Measurements from ENCODE around the gene NODAL. TPM values are rescaled to one million over a fixed set of nuclear protein-coding genes. Genes with fewer than 3 reads are reported as not detected.

Gene NODAL
- total and polyA plus RNA-seq, 5 donors from 2014 or later: 0.09 to 0.22 (median 0.17) TPM; not detected in 2

DNA sequence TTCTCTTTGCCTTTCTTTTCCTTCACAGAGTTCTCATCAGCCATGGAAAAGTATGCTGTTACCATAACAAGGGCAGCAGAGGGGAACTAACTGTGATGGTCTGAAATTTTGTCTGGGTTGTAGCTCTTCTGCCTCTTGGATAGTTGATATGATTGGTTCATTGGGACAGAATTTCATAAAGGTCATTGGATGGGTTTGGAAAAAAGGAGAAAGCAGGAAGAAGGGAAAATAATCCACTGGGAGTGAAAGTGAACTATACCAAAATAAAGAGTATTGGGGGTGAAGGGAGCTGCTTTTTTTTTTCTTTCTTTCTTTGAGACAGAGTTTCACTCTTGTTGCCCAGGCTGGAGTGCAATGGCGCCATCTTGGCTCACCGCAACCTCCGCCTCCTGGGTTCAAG, 31.7 kb downstream of the NODAL start:
- no peaks in the 10 kb centered on the region for H3K36me3 ChIP-seq (ENCODE audit: control insufficient read depth, insufficient read depth, low read length)
- no peaks in the 10 kb centered on the region for H3K9me3 ChIP-seq (ENCODE audit: control insufficient read depth in 2 of 2, low read length in 2 of 2)
- peak overlapping the region in 3 of 4 donors; percentile 31 to 65 (median 44) for H3K4me3 Mint-ChIP-seq
- peaks cover 53% of the 10 kb centered on the region for H3K4me1 ChIP-seq (ENCODE audit: control insufficient read depth, insufficient read depth, low read length, poor library complexity, severe bottlenecking)
- ATAC-seq (ENCODE audit: low read depth in 2 of 2) (no peak), DNase-seq (no peak)
- no peaks in the 10 kb centered on the region for H3K27me3 Mint-ChIP-seq
- H3K9me3 Mint-ChIP-seq: no peaks in the 10 kb centered on the region
- no peak overlapping the region for H3K27ac ChIP-seq (ENCODE audit: insufficient read depth, low read length, poor library complexity, severe bottlenecking)
- H3K36me3 Mint-ChIP-seq: peaks cover 27% of the 10 kb centered on the region
- H3K27ac Mint-ChIP-seq: peak overlapping the region; percentile 42 to 73 (median 63)
- H3K4me3 ChIP-seq (ENCODE audit: low read depth, low read length): no peak overlapping the region
- peaks cover 50 to 82% (median 64%) of the 10 kb centered on the region in 4 donors for H3K4me1 Mint-ChIP-seq
- H3K27me3 ChIP-seq (ENCODE audit: control insufficient read depth, insufficient read depth, low read length): no peaks in the 10 kb centered on the region

- H3K4me1 Mint-ChIP-seq: peaks cover 23 to 63% (median 42%) of the 10 kb centered on the region in 4 donors
- no peaks in the 10 kb centered on the region for H3K27me3 Mint-ChIP-seq
- H3K4me3 Mint-ChIP-seq: peak overlapping the region; percentile 91 to 99 (median 98)
- Histone ChIP-seq H3K27ac (ENCODE audit: insufficient read depth, low read length, poor library complexity, severe bottlenecking) (peak overlapping the region; percentile 92), H3K9me3 (ENCODE audit: control insufficient read depth in 2 of 2, low read length in 2 of 2) (no peaks in the 10 kb centered on the region), H3K27me3 (ENCODE audit: control insufficient read depth, insufficient read depth, low read length) (no peaks in the 10 kb centered on the region), H3K4me3 (ENCODE audit: low read depth, low read length) (peak overlapping the region; percentile 91), H3K36me3 (ENCODE audit: control insufficient read depth, insufficient read depth, low read length) (no peaks in the 10 kb centered on the region), H3K4me1 (ENCODE audit: control insufficient read depth, insufficient read depth, low read length, poor library complexity, severe bottlenecking) (peaks cover 39% of the 10 kb centered on the region)
- peak overlapping the region; percentile 92 to 99 (median 96) for H3K27ac Mint-ChIP-seq
- ATAC-seq (ENCODE audit: low read depth in 2 of 2): peak in 1 of 2 donors; percentile 16
- peak; percentile 13 to 79 (median 26) for DNase-seq
- H3K36me3 Mint-ChIP-seq: peaks cover 21% of the 10 kb centered on the region
- no peaks in the 10 kb centered on the region for H3K9me3 Mint-ChIP-seq
Measured at GRCh38 chr10:70405037-70405824, 36.2 kb downstream of the NODAL start.

DNA sequence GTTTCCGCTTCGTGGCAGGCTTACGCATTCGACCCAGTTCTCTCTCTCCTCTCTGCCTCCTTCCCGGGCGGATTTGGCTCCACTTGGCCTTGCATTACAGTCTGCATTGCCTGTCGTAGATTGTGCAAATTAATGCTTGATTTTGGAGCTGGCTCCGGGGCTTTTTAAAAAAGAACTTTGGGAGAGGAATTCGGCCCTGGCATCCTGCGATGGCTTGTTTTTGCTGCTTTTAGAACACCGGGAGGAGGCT, 36.8 kb downstream of the NODAL start:
- Mint-ChIP-seq H3K27ac (peak overlapping the region; percentile 92 to 99 (median 96)), H3K27me3 (no peaks in the 10 kb centered on the region), H3K4me3 (peak overlapping the region; percentile 91 to 99 (median 98)), H3K4me1 (peaks cover 23 to 58% (median 39%) of the 10 kb centered on the region in 4 donors), H3K36me3 (peaks cover 18% of the 10 kb centered on the region), H3K9me3 (no peaks in the 10 kb centered on the region)
- peak overlapping the region; percentile 91 for H3K4me3 ChIP-seq (ENCODE audit: low read depth, low read length)
- peak overlapping the region; percentile 92 for H3K27ac ChIP-seq (ENCODE audit: insufficient read depth, low read length, poor library complexity, severe bottlenecking)
- no peaks in the 10 kb centered on the region for H3K9me3 ChIP-seq (ENCODE audit: control insufficient read depth in 2 of 2, low read length in 2 of 2)
- DNase-seq (no peak), ATAC-seq (ENCODE audit: low read depth in 2 of 2) (no peak)
- H3K4me1 ChIP-seq (ENCODE audit: control insufficient read depth, insufficient read depth, low read length, poor library complexity, severe bottlenecking): peaks cover 39% of the 10 kb centered on the region
- H3K27me3 ChIP-seq (ENCODE audit: control insufficient read depth, insufficient read depth, low read length): no peaks in the 10 kb centered on the region
- H3K36me3 ChIP-seq (ENCODE audit: control insufficient read depth, insufficient read depth, low read length): no peaks in the 10 kb centered on the region

- peaks cover 15% of the 10 kb centered on the region for H3K36me3 Mint-ChIP-seq
- H3K27me3 ChIP-seq (ENCODE audit: control insufficient read depth, insufficient read depth, low read length): no peaks in the 10 kb centered on the region
- no peaks in the 10 kb centered on the region for H3K27me3 Mint-ChIP-seq
- peaks cover 39% of the 10 kb centered on the region for H3K4me1 ChIP-seq (ENCODE audit: control insufficient read depth, insufficient read depth, low read length, poor library complexity, severe bottlenecking)
- peak; percentile 96 to 97 for ATAC-seq (ENCODE audit: low read depth in 2 of 2)
- peak; percentile 97 to 98 (median 97) for DNase-seq
- H3K27ac Mint-ChIP-seq: peak within 1 kb of the TSS; percentile 92 to 99 (median 96)
- peaks cover 22 to 55% (median 36%) of the 10 kb centered on the region in 4 donors for H3K4me1 Mint-ChIP-seq
- H3K9me3 Mint-ChIP-seq: no peaks in the 10 kb centered on the region
- H3K4me3 Mint-ChIP-seq: peak within 1 kb of the TSS; percentile 91 to 99 (median 98)
- peak within 1 kb of the TSS; percentile 93 for H3K4me3 ChIP-seq (ENCODE audit: low read depth, low read length)
- H3K27ac ChIP-seq (ENCODE audit: insufficient read depth, low read length, poor library complexity, severe bottlenecking): peak within 1 kb of the TSS; percentile 92
- H3K9me3 ChIP-seq (ENCODE audit: control insufficient read depth in 2 of 2, low read length in 2 of 2): no peaks in the 10 kb centered on the region
- no peaks in the 10 kb centered on the region for H3K36me3 ChIP-seq (ENCODE audit: control insufficient read depth, insufficient read depth, low read length)
Measured at GRCh38 chr10:70404036-70404786, 37.3 kb downstream of the NODAL start, which contains the start of gene EIF4EBP2. Gene EIF4EBP2, plus strand, starts transcription at chr10:70404145. Its CDS starts 257 bp downstream, at chr10:70404402.

DNA sequence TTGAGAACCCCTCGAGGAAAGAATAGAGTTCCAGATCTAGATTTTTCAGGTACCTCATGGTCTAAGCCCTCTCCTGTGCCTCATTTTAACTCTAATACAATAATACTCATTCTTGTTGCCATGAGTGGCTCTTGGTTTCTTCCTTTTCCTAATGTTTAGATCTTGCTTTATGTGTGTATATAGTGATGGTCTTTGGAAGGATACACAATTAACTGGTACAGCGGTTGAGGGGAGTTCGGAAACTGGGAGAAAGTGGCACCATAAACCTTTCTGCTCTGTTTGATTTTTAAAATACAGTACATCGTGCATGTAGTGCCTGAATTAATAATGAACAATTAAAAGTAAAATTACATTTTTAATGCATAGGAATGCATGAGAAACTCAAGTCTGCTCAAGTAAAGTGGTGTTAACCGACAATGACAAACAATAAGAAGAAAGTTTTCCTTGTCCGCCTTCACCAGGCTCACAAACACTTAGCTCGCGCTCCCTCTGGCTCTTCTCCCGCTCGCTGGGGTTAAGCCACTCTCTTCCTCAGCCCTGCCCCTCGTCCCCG, 37.9 kb downstream of the NODAL start:
- H3K27ac ChIP-seq (ENCODE audit: insufficient read depth, low read length, poor library complexity, severe bottlenecking): peak overlapping the region; percentile 92
- no peak for DNase-seq
- peak overlapping the region; percentile 91 to 99 (median 98) for H3K4me3 Mint-ChIP-seq
- peak overlapping the region; percentile 90 to 96 (median 94) for H3K27ac Mint-ChIP-seq
- H3K9me3 ChIP-seq (ENCODE audit: control insufficient read depth in 2 of 2, low read length in 2 of 2): no peaks in the 10 kb centered on the region
- no peaks in the 10 kb centered on the region for H3K27me3 ChIP-seq (ENCODE audit: control insufficient read depth, insufficient read depth, low read length)
- H3K27me3 Mint-ChIP-seq: no peaks in the 10 kb centered on the region
- peak in 1 of 2 donors; percentile 2 for ATAC-seq (ENCODE audit: low read depth in 2 of 2)
- peaks cover 33% of the 10 kb centered on the region for H3K4me1 ChIP-seq (ENCODE audit: control insufficient read depth, insufficient read depth, low read length, poor library complexity, severe bottlenecking)
- peaks cover 16 to 48% (median 29%) of the 10 kb centered on the region in 4 donors for H3K4me1 Mint-ChIP-seq
- H3K4me3 ChIP-seq (ENCODE audit: low read depth, low read length): peak overlapping the region; percentile 93
- no peaks in the 10 kb centered on the region for H3K36me3 ChIP-seq (ENCODE audit: control insufficient read depth, insufficient read depth, low read length)
- no peaks in the 10 kb centered on the region for H3K9me3 Mint-ChIP-seq
- H3K36me3 Mint-ChIP-seq: peaks cover 12% of the 10 kb centered on the region

DNA sequence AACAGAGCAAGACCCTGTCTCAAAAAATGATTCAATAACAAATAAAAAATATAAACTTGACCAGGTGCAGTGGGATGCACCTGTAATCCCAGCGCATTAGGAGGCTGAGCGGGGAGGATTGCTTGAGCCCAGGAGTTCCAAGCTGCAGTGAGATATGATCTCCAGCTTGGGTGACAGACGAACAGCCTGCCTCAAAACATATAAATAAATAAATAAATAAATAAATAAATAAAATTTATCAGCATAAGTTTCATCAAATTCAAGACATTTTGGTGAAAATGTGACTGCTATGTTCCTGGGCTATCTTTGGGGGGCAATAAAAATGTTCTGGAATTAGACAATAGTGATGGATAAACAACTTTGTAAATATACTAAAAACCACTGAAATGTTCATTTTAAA, 42.3 kb downstream of the NODAL start:
- no peak overlapping the region for H3K27ac ChIP-seq (ENCODE audit: insufficient read depth, low read length, poor library complexity, severe bottlenecking)

DNA sequence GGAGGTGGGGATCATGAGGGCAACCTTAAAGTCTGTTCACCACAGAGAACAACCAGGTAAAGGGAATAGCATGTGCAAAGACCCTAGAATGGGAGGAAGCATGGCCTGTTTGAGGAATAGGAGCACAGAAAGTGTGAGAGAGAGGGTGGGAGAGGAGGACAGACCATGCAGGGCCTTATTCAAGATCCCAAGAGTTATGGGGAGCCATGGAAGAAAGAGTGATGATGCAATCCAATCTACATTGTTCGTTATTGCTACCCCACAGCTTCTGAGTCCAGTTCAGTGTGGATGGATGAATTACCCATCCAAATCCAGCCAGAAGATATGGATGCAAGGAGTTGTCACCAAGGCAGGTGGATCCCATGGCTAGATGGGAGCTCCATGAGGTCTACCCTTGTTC, 45.3 kb downstream of the NODAL start:
- Mint-ChIP-seq H3K27me3 (peaks cover 15% of the 10 kb centered on the region), H3K4me1 (no peaks in the 10 kb centered on the region)
- H3K27me3 ChIP-seq (ENCODE audit: control insufficient read depth, insufficient read depth, low read length): peaks cover 3% of the 10 kb centered on the region

More for the DNA sequence above, 42.3 kb downstream of the NODAL start:
- no peak overlapping the region for H3K4me3 Mint-ChIP-seq
- no peak overlapping the region for H3K27ac Mint-ChIP-seq
- no peaks in the 10 kb centered on the region for H3K9me3 ChIP-seq (ENCODE audit: control insufficient read depth in 2 of 2, low read length in 2 of 2)
- H3K4me1 ChIP-seq (ENCODE audit: control insufficient read depth, insufficient read depth, low read length, poor library complexity, severe bottlenecking): peaks cover 6% of the 10 kb centered on the region
- ATAC-seq (ENCODE audit: low read depth in 2 of 2) (no peak), DNase-seq (no peak)
- peaks cover 0 to 2% (median 0%) of the 10 kb centered on the region in 7 donors for H3K9me3 Mint-ChIP-seq
- no peaks in the 10 kb centered on the region for H3K36me3 Mint-ChIP-seq
- no peak overlapping the region for H3K4me3 ChIP-seq (ENCODE audit: low read depth, low read length)
- H3K4me1 Mint-ChIP-seq: peaks cover 0 to 15% (median 6%) of the 10 kb centered on the region in 4 donors
- no peaks in the 10 kb centered on the region for H3K27me3 Mint-ChIP-seq
- no peaks in the 10 kb centered on the region for H3K36me3 ChIP-seq (ENCODE audit: control insufficient read depth, insufficient read depth, low read length)
- H3K27me3 ChIP-seq (ENCODE audit: control insufficient read depth, insufficient read depth, low read length): no peaks in the 10 kb centered on the region

More for the DNA sequence above, 45.3 kb downstream of the NODAL start:
- ATAC-seq (ENCODE audit: low read depth in 2 of 2): no peak
- no peaks in the 10 kb centered on the region for H3K4me1 ChIP-seq (ENCODE audit: control insufficient read depth, insufficient read depth, low read length, poor library complexity, severe bottlenecking)
- no peak overlapping the region for H3K4me3 ChIP-seq (ENCODE audit: low read depth, low read length)
- DNase-seq: no peak
- H3K36me3 ChIP-seq (ENCODE audit: control insufficient read depth, insufficient read depth, low read length): no peaks in the 10 kb centered on the region
- no peak overlapping the region for H3K27ac Mint-ChIP-seq
- peaks cover 0 to 2% (median 0%) of the 10 kb centered on the region in 7 donors for H3K9me3 Mint-ChIP-seq
- no peaks in the 10 kb centered on the region for H3K9me3 ChIP-seq (ENCODE audit: control insufficient read depth in 2 of 2, low read length in 2 of 2)
- no peaks in the 10 kb centered on the region for H3K36me3 Mint-ChIP-seq
- H3K4me3 Mint-ChIP-seq: no peak overlapping the region
- H3K27ac ChIP-seq (ENCODE audit: insufficient read depth, low read length, poor library complexity, severe bottlenecking): no peak overlapping the region
